Duodenal mucosa (tissue), 2 donors: Measurements from ENCODE around the gene TSPOAP1.

ENCODE experiments used
- H3K27ac ChIP-seq: one replicate; pipeline ENCODE4 v1.7.0; 2013; ENCODE audit warnings: low read depth, low read length
- H3K27me3 ChIP-seq, 2 donors: one replicate each; pipeline ENCODE4 v1.7.0; 2013; ENCODE audit warnings: low read length in 2 of 2, control low read depth in 1 of 2; ENCODE audit not compliant: insufficient read depth in 2 of 2, control insufficient read depth in 1 of 2
- H3K36me3 ChIP-seq, 2 donors: one replicate each; pipeline ENCODE4 v1.7.0; 2013; ENCODE audit warnings: low read length in 2 of 2, control low read depth in 1 of 2; ENCODE audit not compliant: insufficient read depth in 2 of 2, control insufficient read depth in 1 of 2
- H3K4me1 ChIP-seq, 2 donors: one replicate each; pipeline ENCODE4 v1.7.0; 2013; ENCODE audit warnings: low read length in 2 of 2, control low read depth in 1 of 2; ENCODE audit not compliant: insufficient read depth in 2 of 2, control insufficient read depth in 1 of 2
- H3K4me3 ChIP-seq, 2 donors: one replicate each; pipeline ENCODE4 v1.7.0; 2013; ENCODE audit warnings: low read length in 2 of 2, low read depth in 1 of 2
- H3K9ac ChIP-seq, 2 donors: one replicate each; pipeline ENCODE4 v1.7.0; 2013; ENCODE audit warnings: low read length in 2 of 2, low read depth in 1 of 2
- H3K9me3 ChIP-seq, 2 donors: one replicate each; pipeline ENCODE4 v1.7.0; 2013; ENCODE audit warnings: low read length in 2 of 2, control low read depth in 1 of 2; ENCODE audit not compliant: control insufficient read depth in 1 of 2

TSPOAP1 gene

DNA sequence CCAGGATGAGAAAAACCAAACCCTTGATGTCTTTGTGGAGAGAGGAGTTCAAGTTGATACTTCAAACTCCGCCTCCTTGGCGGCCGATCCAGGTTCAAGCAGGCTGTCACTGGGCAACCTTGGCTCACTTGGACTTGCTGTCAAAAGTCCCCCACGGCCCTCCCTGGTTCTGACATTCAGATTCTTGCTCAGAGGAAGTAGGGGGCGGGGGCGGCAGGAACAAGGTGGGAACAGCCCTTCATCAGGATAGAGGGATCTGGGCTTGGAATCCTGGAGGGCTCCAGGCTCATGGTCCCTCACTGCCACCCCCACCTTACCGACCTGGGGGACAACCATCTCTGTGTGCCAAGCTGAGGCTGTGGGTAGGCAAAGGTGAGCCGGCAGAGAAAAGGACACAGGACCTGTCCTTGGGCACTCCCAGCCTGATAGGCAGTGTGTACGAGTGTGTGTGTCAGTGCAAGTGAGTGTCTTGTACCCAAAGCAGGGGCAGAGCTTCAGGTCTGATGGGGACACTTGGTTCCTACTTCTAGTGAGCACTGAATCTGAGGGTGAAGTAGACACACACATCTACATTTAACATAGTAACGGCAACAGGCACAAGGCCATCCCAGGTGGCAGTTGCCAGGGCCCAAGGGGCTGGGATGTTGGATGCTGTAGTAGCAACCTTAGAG lies 6.6 kb upstream of the TSPOAP1 start:
- Histone ChIP-seq H3K36me3 (peaks cover 5 to 6% of the 10 kb centered on the region in 2 donors), H3K9me3 (no peaks in the 10 kb centered on the region), H3K4me3 (peak overlapping the region; percentile 54 to 58)

DNA sequence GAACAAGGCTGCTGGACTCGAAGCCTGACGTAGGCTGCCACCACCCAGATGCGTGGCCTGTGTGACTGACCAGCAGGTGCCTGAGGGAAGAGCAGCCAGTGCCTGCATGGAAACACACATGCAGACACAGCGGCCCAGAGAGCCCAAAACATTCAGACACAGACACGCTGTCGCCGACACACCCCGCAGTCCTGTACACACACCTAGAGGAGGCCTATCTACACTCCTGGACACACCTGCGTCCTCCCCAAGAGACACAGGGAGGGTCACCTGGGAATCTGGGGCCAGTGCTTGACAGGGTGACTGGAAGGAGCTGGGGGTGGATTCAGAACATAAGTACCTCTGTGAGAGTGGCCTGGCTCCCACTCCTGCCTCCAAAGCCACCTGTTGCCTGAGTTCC lies 6.1 kb upstream of the TSPOAP1 start:
- H3K9me3 ChIP-seq: no peaks in the 10 kb centered on the region
- peak overlapping the region; percentile 40 to 54 for H3K4me3 ChIP-seq
- H3K27ac ChIP-seq: peak overlapping the region; percentile 90
- H3K9ac ChIP-seq: peak overlapping the region; percentile 47 to 70
- H3K4me1 ChIP-seq: peaks cover 49 to 54% of the 10 kb centered on the region in 2 donors
- H3K27me3 ChIP-seq: no peaks in the 10 kb centered on the region
- H3K36me3 ChIP-seq: peaks cover 5 to 6% of the 10 kb centered on the region in 2 donors

More for the DNA sequence above, 6.6 kb upstream of the TSPOAP1 start:
- Histone ChIP-seq H3K27ac (peak overlapping the region; percentile 90), H3K4me1 (peaks cover 53 to 60% of the 10 kb centered on the region in 2 donors), H3K9ac (peak overlapping the region; percentile 66 to 70), H3K27me3 (no peaks in the 10 kb centered on the region)

DNA sequence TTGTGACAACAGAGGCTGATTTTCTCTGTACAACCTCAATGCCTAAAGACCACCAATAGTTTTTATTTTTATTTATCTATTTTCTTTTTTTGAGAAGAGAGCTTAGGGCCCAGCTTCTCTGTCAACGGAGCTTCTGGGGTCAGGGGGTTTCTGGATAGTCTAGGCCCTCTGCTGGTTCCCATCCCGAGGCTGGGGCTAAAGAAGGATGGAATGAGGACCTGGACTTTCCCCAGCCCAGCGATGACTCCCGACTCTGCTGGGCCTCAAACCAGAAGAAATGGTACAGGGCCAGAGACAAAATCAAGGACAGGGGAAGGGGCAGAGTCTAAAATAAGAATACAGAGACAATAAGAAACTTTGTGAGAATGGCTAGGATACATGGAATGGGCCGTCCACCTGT lies 5.7 kb upstream of the TSPOAP1 start:
- Histone ChIP-seq H3K4me1 (peaks cover 45 to 51% of the 10 kb centered on the region in 2 donors), H3K36me3 (peaks cover 5 to 6% of the 10 kb centered on the region in 2 donors), H3K9ac (peak overlapping the region; percentile 47 to 70), H3K9me3 (no peaks in the 10 kb centered on the region), H3K27ac (peak overlapping the region; percentile 90), H3K4me3 (peak overlapping the region; percentile 54 to 66), H3K27me3 (no peaks in the 10 kb centered on the region)

GRCh38 chr17:58333736-58334207 lies 5.2 kb upstream of the TSPOAP1 start:
- Histone ChIP-seq H3K9ac (peak overlapping the region; percentile 25 to 48), H3K36me3 (peaks cover 5 to 6% of the 10 kb centered on the region in 2 donors), H3K4me1 (peaks cover 40 to 49% of the 10 kb centered on the region in 2 donors), H3K27ac (peak overlapping the region; percentile 25), H3K27me3 (no peaks in the 10 kb centered on the region), H3K9me3 (no peaks in the 10 kb centered on the region), H3K4me3 (peak overlapping the region; percentile 45 to 66)

GRCh38 chr17:58332778-58333735 lies 4.5 kb upstream of the TSPOAP1 start:
- H3K36me3 ChIP-seq: peaks cover 5 to 6% of the 10 kb centered on the region in 2 donors
- H3K9me3 ChIP-seq: no peaks in the 10 kb centered on the region
- H3K9ac ChIP-seq: peak overlapping the region; percentile 48 to 54
- H3K4me1 ChIP-seq: peaks cover 34 to 45% of the 10 kb centered on the region in 2 donors
- peak overlapping the region; percentile 38 for H3K27ac ChIP-seq
- no peaks in the 10 kb centered on the region for H3K27me3 ChIP-seq
- H3K4me3 ChIP-seq: peak overlapping the region; percentile 55 to 66

DNA sequence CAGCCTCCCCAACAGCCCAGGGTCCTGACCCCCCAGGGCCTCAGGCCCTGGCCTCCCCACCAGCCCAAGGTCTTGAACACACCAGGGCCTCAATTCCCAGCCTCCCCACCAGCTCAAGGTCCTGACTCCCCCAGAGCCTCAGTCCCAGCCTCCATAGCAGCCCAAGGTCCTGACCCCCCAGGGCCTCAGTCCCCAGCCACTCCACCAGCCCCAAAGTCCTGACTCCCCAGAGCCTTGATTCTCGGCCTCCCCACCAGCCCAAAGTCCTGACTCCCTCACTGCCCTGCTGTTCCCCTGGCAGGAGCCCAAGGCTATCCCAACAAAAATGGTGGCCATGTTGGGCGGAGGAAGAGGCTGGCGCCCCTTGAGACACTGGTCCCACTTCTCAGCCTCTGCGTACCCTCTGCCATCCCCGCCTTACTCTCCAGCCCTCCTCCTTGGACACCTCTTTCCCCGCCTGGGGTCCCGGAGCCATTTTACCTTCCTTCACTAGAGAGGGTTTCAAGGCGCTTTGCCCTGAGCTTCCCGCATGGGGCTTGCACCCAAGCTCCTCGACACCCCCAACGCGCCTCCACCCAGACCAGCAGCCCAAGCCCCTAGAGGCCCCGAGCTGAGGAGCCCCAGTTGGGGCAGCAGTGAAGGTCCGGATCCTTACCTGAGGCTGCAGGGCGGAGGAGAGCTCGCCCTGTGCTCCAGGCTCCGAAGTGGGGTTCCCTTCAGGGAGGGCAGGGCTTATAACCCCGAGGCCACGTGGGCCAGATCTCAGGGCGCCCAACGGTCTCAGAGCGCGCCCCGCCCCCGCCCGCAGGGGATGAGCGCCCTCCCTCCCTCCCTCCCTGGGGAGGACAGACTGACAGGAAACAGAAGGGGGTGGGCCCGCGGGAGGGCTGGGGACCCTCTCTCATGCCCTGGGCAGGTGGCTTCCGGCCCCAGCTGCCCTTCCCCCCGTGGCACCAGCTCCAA lies 3.5 kb upstream of the TSPOAP1 start:
- H3K36me3 ChIP-seq: peaks cover 5 to 6% of the 10 kb centered on the region in 2 donors
- H3K4me3 ChIP-seq: peak overlapping the region; percentile 66 to 79
- H3K9me3 ChIP-seq: no peaks in the 10 kb centered on the region
- H3K9ac ChIP-seq: peak overlapping the region; percentile 53 to 74
- H3K4me1 ChIP-seq: peaks cover 27 to 43% of the 10 kb centered on the region in 2 donors
- H3K27ac ChIP-seq: peak overlapping the region; percentile 61
- no peaks in the 10 kb centered on the region for H3K27me3 ChIP-seq

DNA sequence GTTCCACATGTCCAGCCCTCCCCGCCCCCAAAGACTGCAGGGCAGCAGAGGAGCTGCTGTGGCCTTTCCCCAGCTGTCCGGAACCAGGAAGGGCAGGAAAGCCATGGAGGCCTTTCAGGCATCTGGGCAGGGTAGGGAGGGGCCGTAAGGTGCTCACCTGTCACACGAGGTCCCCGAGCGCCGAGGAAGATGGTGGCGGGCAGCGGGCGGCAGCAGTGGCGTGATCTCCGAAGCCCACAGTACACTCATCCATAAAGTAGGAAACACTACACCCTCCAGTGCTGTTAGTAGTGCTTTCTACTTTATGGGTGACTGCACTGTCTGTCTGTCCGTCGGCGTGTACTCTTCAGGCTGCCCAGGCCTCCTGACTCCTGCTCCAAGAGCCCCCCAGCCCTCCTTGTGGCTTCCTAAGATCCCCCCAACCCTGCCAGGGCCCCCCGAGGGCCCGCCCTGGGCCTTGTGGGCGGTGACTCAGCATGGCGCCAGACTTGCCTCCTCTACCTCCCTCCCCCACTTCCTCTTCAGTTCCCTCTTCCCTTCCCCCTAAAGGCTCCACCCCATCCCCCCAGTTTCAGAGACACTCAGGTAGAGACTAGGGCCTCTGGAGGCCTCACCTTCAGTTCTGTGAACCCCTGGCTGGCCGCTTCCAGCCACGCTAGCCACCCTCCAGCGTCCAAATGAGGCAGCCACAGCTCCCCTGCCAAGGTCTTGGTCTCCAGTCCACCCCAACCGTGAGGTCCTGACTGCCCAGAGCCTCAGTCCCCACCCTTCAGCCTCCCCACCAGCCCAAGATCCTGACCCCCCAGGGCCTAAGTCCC lies 2.6 kb upstream of the TSPOAP1 start:
- peaks cover 5 to 6% of the 10 kb centered on the region in 2 donors for H3K36me3 ChIP-seq
- peak overlapping the region; percentile 65 to 79 for H3K4me3 ChIP-seq
- H3K27ac ChIP-seq: peak overlapping the region; percentile 73
- H3K9me3 ChIP-seq: no peaks in the 10 kb centered on the region
- peaks cover 18 to 34% of the 10 kb centered on the region in 2 donors for H3K4me1 ChIP-seq
- peak overlapping the region; percentile 74 to 76 for H3K9ac ChIP-seq
- H3K27me3 ChIP-seq: no peaks in the 10 kb centered on the region

GRCh38 chr17:58330538-58330996 lies 2.0 kb upstream of the TSPOAP1 start:
- Histone ChIP-seq H3K36me3 (peaks cover 5 to 6% of the 10 kb centered on the region in 2 donors), H3K27me3 (no peaks in the 10 kb centered on the region), H3K27ac (peak overlapping the region; percentile 73), H3K4me1 (peaks cover 11 to 28% of the 10 kb centered on the region in 2 donors), H3K9ac (peak overlapping the region; percentile 74 to 76), H3K4me3 (peak overlapping the region; percentile 65 to 79), H3K9me3 (no peaks in the 10 kb centered on the region)
